Middle frontal gyrus (tissue), 1 donor: ENCODE results near the gene TSEN34.
"Not testable (repeated sequence)": the region's sequence is repeated elsewhere in the genome, so short reads cannot be mapped to it uniquely, and the experiment has no call there.

Experiments used
- DNase-seq: peaks from one replicate; pipeline ENCODE4 v3.0.0-alpha.2; 2015; ENCODE audit warnings: low spot score; ENCODE audit errors: extremely low spot score

The TSEN34 gene

GRCh38 chr19:54160854-54161253 is 30.3 kb upstream of the TSEN34 start:
- no peak for DNase-seq

- peak; percentile 4 for DNase-seq
These were observed 28.8 kb upstream of the TSEN34 start for GRCh38 chr19:54162241-54162805.

- no peak for DNase-seq
These were observed 28.2 kb upstream of the TSEN34 start for GRCh38 chr19:54162884-54163283.

GRCh38 chr19:54164369-54165068 is 26.6 kb upstream of the TSEN34 start:
- DNase-seq: no peak

- DNase-seq: no peak
These were observed 25.9 kb upstream of the TSEN34 start for GRCh38 chr19:54165222-54165621.

- peak; percentile 60 for DNase-seq
These were observed 22.8 kb upstream of the TSEN34 start for GRCh38 chr19:54168174-54168917.

- no peak for DNase-seq
These were observed 21.9 kb upstream of the TSEN34 start for GRCh38 chr19:54169149-54169740.

- not testable (repeated sequence) for DNase-seq
These were observed 19.2 kb upstream of the TSEN34 start for GRCh38 chr19:54171736-54172431.

GRCh38 chr19:54172471-54173358 is 18.4 kb upstream of the TSEN34 start, which contains the start of gene TMC4:
TSS of gene TMC4 (minus strand) at chr19:54173160. CDS start at chr19:54173117, 43 bp downstream.
- DNase-seq: no peak

- no peak for DNase-seq
These were observed 17.8 kb upstream of the TSEN34 start for GRCh38 chr19:54173359-54173699.

- DNase-seq: no peak
These were observed 16.9 kb upstream of the TSEN34 start for GRCh38 chr19:54173951-54174834.

GRCh38 chr19:54178581-54179261 is 12.4 kb upstream of the TSEN34 start:
- DNase-seq: no peak

GRCh38 chr19:54179262-54179852 is 11.8 kb upstream of the TSEN34 start:
- DNase-seq: no peak

GRCh38 chr19:54179921-54180461 is 11.1 kb upstream of the TSEN34 start:
- no peak for DNase-seq

GRCh38 chr19:54180691-54181091 is 10.4 kb upstream of the TSEN34 start:
- no peak for DNase-seq

- DNase-seq: not testable (repeated sequence)
These were observed 9.2 kb upstream of the TSEN34 start for GRCh38 chr19:54181894-54182293.

- DNase-seq: no peak
These were observed 7.7 kb upstream of the TSEN34 start for GRCh38 chr19:54183431-54183830.

GRCh38 chr19:54186351-54186750 is 4.8 kb upstream of the TSEN34 start:
- DNase-seq: no peak
